Left lung (tissue), 10 donors: ENCODE results near the gene KRT77. TPM values are rescaled to one million over a fixed set of nuclear protein-coding genes. Genes with fewer than 3 reads are reported as not detected.

ENCODE experiments used
- ATAC-seq: fragments of 200-7000 bp; cut with Tn5 transposase; one replicate; pipeline ENCODE4 v1.9.1; 2020; ENCODE audit warnings: moderate library complexity
- DNase-seq, 4 donors: peaks; one replicate each; pipeline ENCODE4 v3.0.0-alpha.2; 2013 to 2020
- H3K27ac ChIP-seq, 2 donors: fragments of 200-600 bp; sonication (generic) in 1 of 2; one replicate each; pipeline versions ENCODE4 v1.5.0 to v1.8.0; 2020 to 2021
- H3K27me3 ChIP-seq, 2 donors: fragments of 200-600 bp; sonication (generic) in 1 of 2; one replicate each; pipeline versions ENCODE4 v1.5.0 to v1.8.0; 2020 to 2021
- H3K36me3 ChIP-seq, 2 donors: fragments of 200-600 bp; sonication (generic) in 1 of 2; one replicate each; pipeline versions ENCODE4 v1.5.0 to v1.8.0; 2020 to 2021
- H3K4me1 ChIP-seq, 2 donors: fragments of 200-600 bp; one replicate each; pipeline ENCODE4 v1.8.0; 2021
- H3K4me3 ChIP-seq, 2 donors: fragments of 200-600 bp; sonication (generic) in 1 of 2; one replicate each; pipeline versions ENCODE4 v1.5.0 to v1.8.0; 2020 to 2021; ENCODE audit warnings: mild to moderate bottlenecking in 1 of 2
- H3K9me3 ChIP-seq, 2 donors: fragments of 200-600 bp; sonication (generic) in 1 of 2; one replicate each; pipeline versions ENCODE4 v1.5.0 to v1.8.0; 2020 to 2021
- intact Hi-C, 2 donors: fragments of 100-400 bp; cut with DNase I; formaldehyde crosslinking; loops; one replicate each; pipeline versions ENCODE4 v1.11.2 to v1.14.2; 2022
- polyA plus RNA-seq, 6 donors: library from polyadenylated mRNA; unstranded; fragments of 120-200 nt; gene quantifications; one replicate each; pipeline ENCODE4 v1.2.1, GENCODE V29; 2013; ENCODE audit not compliant: insufficient read length in 6 of 6
- total RNA-seq, 2 donors: library from RNA; stranded (reverse); fragmentation: NEBNext Ultra II Directional; extraction: Animal tissue kit (Norgen Biotek cat#: 25700); gene quantifications; one replicate each; pipeline ENCODE4 v1.2.1, GENCODE V29; 2021
- TF ChIP-seq, protein P1 (sequence below), 2 donors: fragments of 200-600 bp; sonication (generic) in 1 of 2; IDR thresholded peaks; one replicate each; pipeline versions ENCODE4 v1.5.0 to v1.8.0; 2021; ENCODE audit warnings: antibody characterized with exemption in 2 of 2
- donor health status: DM: no; HTN: yes; CAD: no.
- donor health status: DM: no; HTN: no; CAD: no.

KRT77 gene
- total and polyA plus RNA-seq, 8 donors, result not detected

DNA sequence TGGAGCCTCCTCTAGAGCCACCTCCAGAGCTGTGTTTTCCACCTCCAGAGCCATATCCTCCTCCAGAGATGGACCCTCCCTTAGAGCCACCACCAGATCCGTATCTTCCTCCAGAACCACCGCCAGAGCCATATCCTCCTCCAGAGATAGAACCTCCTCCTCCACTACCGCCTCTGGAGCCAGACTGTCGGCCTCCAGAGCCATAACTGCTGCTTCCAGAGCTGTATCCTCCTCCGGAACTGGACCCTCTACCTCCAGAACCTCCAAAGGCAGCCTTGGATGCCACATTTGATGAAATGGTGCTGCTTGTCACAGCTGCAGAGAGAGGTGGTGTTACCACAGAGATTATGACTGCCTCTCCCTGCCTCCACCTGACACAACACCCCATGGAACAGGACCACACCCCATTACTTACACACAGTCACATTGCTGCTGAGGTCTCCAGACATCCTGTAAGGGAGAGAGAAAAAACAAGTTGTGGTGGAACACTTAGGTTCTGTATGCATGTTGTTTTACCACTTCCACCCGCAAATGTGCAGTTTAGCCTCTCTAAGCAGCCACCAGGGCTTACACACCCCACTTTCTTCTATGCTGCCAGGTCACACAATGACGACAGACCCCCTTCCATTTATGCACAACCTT lies 58.1 kb downstream of the KRT77 start:
- intact Hi-C loops, result no loop called here
- TF ChIP-seq, protein P1, sequence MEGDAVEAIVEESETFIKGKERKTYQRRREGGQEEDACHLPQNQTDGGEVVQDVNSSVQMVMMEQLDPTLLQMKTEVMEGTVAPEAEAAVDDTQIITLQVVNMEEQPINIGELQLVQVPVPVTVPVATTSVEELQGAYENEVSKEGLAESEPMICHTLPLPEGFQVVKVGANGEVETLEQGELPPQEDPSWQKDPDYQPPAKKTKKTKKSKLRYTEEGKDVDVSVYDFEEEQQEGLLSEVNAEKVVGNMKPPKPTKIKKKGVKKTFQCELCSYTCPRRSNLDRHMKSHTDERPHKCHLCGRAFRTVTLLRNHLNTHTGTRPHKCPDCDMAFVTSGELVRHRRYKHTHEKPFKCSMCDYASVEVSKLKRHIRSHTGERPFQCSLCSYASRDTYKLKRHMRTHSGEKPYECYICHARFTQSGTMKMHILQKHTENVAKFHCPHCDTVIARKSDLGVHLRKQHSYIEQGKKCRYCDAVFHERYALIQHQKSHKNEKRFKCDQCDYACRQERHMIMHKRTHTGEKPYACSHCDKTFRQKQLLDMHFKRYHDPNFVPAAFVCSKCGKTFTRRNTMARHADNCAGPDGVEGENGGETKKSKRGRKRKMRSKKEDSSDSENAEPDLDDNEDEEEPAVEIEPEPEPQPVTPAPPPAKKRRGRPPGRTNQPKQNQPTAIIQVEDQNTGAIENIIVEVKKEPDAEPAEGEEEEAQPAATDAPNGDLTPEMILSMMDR (IDR thresholded peaks at IDR 0.05), result no peak
- Histone ChIP-seq H3K36me3 (no peaks in the 10 kb centered on the region), H3K4me3 (no peak overlapping the region), H3K4me1 (no peaks in the 10 kb centered on the region), H3K9me3 (no peaks in the 10 kb centered on the region), H3K27me3 (peaks cover 0 to 12% of the 10 kb centered on the region in 2 donors), H3K27ac (no peak overlapping the region)
- DNase-seq, result no peak
- ATAC-seq, result no peak

DNA sequence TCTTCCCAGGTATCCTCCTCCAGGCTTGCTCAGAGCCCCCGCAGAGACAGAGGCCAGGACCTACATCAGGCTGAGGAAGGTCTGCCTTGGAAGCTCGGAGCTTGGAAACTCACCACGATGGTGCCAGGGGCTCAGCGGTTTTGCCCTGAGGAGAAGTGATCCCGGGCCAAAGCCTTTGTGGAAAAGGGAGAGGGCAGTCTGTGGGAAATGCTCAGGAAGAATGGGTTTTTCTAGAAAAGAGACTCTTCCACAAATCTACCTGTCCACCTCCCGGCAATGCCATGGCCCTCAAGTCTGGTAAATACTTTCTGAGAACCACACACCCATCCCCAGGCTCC lies 59.3 kb downstream of the KRT77 start:
- H3K27me3 ChIP-seq, result peaks cover 0 to 12% of the 10 kb centered on the region in 2 donors
- no peak overlapping the region for H3K27ac ChIP-seq
- ATAC-seq (no peak), DNase-seq (no peak)
- H3K9me3 ChIP-seq, result no peaks in the 10 kb centered on the region
- H3K4me3 ChIP-seq, result no peak overlapping the region
- TF ChIP-seq, protein P1 (IDR thresholded peaks at IDR 0.05), result no peak
- intact Hi-C loops, result no loop called here
- H3K4me1 ChIP-seq, result no peaks in the 10 kb centered on the region
- H3K36me3 ChIP-seq, result no peaks in the 10 kb centered on the region

DNA sequence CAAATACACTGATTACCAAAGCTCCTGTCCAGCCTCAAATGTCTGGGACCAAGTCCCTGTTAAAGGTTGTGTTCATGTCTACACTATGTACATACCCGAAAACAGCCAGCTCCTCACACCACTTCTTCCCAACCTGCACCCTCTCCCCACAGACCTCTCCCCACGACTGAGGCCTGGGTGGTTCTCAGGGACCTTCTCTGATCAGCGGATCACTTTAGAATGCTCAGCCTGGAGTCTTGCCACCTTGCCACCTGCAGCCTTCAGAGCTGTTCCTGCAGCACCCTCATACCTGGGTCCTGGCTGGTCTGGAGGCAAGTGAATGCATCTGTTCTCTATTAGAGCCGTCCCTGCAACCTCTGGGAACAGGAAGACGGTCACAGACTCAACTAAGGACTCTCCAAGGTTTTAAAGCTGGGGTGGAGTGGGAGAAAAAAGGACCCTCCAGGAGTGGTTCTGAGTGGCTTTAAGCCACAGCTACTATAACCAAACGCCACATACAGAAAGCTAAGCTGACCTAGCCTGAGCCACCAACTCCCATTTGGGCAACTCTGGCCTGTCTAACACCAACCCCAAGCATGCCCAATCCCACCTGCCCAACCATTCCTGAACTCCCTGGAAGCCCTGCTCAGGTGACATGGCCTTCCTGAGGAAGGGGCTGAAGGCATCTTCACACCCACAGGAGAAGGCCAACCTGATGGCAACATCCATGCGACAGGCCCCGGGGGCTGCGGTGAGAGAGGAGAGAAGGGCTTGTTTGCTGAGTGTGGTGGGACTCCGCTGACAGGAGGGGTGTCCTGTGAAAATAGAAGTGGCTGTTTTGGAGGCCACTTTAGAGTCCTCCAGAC lies 59.9 kb downstream of the KRT77 start:
- H3K27me3 ChIP-seq, result peaks cover 0 to 12% of the 10 kb centered on the region in 2 donors
- no peaks in the 10 kb centered on the region for H3K36me3 ChIP-seq
- ATAC-seq (no peak), DNase-seq (no peak)
- intact Hi-C loops, result no loop called here
- TF ChIP-seq, protein P1 (IDR thresholded peaks at IDR 0.05), result no peak
- no peak overlapping the region for H3K27ac ChIP-seq
- no peak overlapping the region for H3K4me3 ChIP-seq
- H3K4me1 ChIP-seq, result no peaks in the 10 kb centered on the region
- H3K9me3 ChIP-seq, result no peaks in the 10 kb centered on the region

DNA sequence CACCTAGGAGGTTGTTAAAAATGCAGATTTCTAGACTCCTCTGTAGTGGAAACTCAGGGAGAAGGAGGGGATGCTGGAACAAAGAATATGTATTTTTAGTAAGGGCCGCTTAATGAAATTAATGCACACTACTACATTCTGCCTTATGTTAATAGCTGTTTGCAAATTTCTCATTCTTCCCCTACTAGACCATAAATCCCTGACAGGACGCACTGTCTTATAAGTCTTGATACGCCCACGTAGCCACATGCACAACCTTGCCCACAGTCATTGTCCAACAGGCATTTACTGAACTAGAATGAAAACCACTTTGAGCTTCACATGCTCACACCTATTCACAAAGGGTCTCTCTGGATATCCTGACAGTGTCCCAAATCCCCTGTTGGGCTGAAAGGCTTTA lies 61.9 kb downstream of the KRT77 start:
- Histone ChIP-seq H3K27me3 (peaks cover 0 to 8% of the 10 kb centered on the region in 2 donors), H3K9me3 (no peaks in the 10 kb centered on the region), H3K4me1 (no peaks in the 10 kb centered on the region), H3K36me3 (no peaks in the 10 kb centered on the region), H3K4me3 (no peak overlapping the region), H3K27ac (no peak overlapping the region)
- intact Hi-C loops, result no loop called here
- DNase-seq, result no peak
- no peak for ATAC-seq
- TF ChIP-seq, protein P1 (IDR thresholded peaks at IDR 0.05), result no peak

Other genes starting within 250 kb of the KRT77 start
- gene KRT6C, start 229.7 kb downstream of the KRT77 start, total RNA-seq, result not detected
- not detected for gene KRT6C, start 229.7 kb downstream of the KRT77 start, polyA plus RNA-seq
- gene KRT6A, start 210.3 kb downstream of the KRT77 start, total RNA-seq, result 10 to 100 TPM; 24.4 to 32.0 TPM
- gene KRT6A, start 210.3 kb downstream of the KRT77 start, polyA plus RNA-seq, result not detected
- 1 to 10 TPM in 1 of 2 donors, under 1 TPM in 1; 0.79 to 9.8 TPM for gene KRT5, start 183.1 kb downstream of the KRT77 start, total RNA-seq
- under 1 TPM in 5 of 6 donors, not detected in 1; 0.30 to 0.85 (median 0.35) TPM for gene KRT5, start 183.1 kb downstream of the KRT77 start, polyA plus RNA-seq
- gene KRT71, start 150.4 kb downstream of the KRT77 start, total RNA-seq, result not detected
- under 1 TPM in 4 of 6 donors, not detected in 2; 0.10 to 0.18 (median 0.15) TPM for gene KRT71, start 150.4 kb downstream of the KRT77 start, polyA plus RNA-seq
- gene KRT74, start 129.7 kb downstream of the KRT77 start, total RNA-seq, result not detected
- not detected for gene KRT74, start 129.7 kb downstream of the KRT77 start, polyA plus RNA-seq
- gene KRT72, start 102.1 kb downstream of the KRT77 start, total RNA-seq, result not detected
- under 1 TPM; 0.08 to 0.30 (median 0.21) TPM for gene KRT72, start 102.1 kb downstream of the KRT77 start, polyA plus RNA-seq
- gene KRT73, start 85.0 kb downstream of the KRT77 start, total RNA-seq, result not detected
- under 1 TPM; 0.06 to 0.34 (median 0.20) TPM for gene KRT73, start 85.0 kb downstream of the KRT77 start, polyA plus RNA-seq
- not detected for gene KRT2, start 51.3 kb downstream of the KRT77 start, total RNA-seq
- not detected for gene KRT2, start 51.3 kb downstream of the KRT77 start, polyA plus RNA-seq
- gene KRT1, start 23.1 kb downstream of the KRT77 start, total RNA-seq, result under 1 TPM in 1 of 2 donors, not detected in 1; 0.64 TPM
- gene KRT1, start 23.1 kb downstream of the KRT77 start, polyA plus RNA-seq, result under 1 TPM; 0.33 to 0.95 (median 0.48) TPM
- gene KRT76, start 73.8 kb upstream of the KRT77 start, total RNA-seq, result not detected
- gene KRT76, start 73.8 kb upstream of the KRT77 start, polyA plus RNA-seq, result not detected
- gene KRT3, start 92.6 kb upstream of the KRT77 start, total RNA-seq, result not detected
- gene KRT3, start 92.6 kb upstream of the KRT77 start, polyA plus RNA-seq, result not detected
- 1 to 10 TPM in 1 of 2 donors, under 1 TPM in 1; 0.47 to 9.4 TPM for gene KRT4, start 110.6 kb upstream of the KRT77 start, total RNA-seq
- 1 to 10 TPM; 1.2 to 6.1 (median 2.6) TPM for gene KRT4, start 110.6 kb upstream of the KRT77 start, polyA plus RNA-seq
- gene KRT79, start 130.8 kb upstream of the KRT77 start, total RNA-seq, result under 1 TPM; 0.32 to 0.58 TPM
- gene KRT79, start 130.8 kb upstream of the KRT77 start, polyA plus RNA-seq, result not detected
- gene KRT78, start 145.5 kb upstream of the KRT77 start, total RNA-seq, result not detected
- under 1 TPM in 3 of 6 donors, not detected in 3; 0.14 to 0.21 (median 0.14) TPM for gene KRT78, start 145.5 kb upstream of the KRT77 start, polyA plus RNA-seq
- 1,000 to 10,000 TPM in 1 of 2 donors, 100 to 1,000 TPM in 1; 583 to 1,126 TPM for gene KRT8, start 201.6 kb upstream of the KRT77 start, total RNA-seq
- 100 to 1,000 TPM; 159 to 252 (median 185) TPM for gene KRT8, start 201.6 kb upstream of the KRT77 start, polyA plus RNA-seq
- gene KRT18, start 245.6 kb upstream of the KRT77 start, total RNA-seq, result 100 to 1,000 TPM; 447 to 667 TPM
- 100 to 1,000 TPM; 104 to 155 (median 118) TPM for gene KRT18, start 245.6 kb upstream of the KRT77 start, polyA plus RNA-seq